ENCODE data around the gene MICU2. TPM values are rescaled to one million over a fixed set of nuclear protein-coding genes. Genes with fewer than 3 reads are reported as not detected.

Gene MICU2
- total and polyA plus RNA-seq, 2 of the 4 experiments (the other 2 are of a cell fraction) = 14.9 to 25.0 TPM

GRCh38 chr13:21641629-21642028 is 37.7 kb upstream of the MICU2 start:
- intact Hi-C loops (cut with micrococcal nuclease) (no loop called here), in situ Hi-C loops (cut with MboI; ENCODE audit: low sequenced_read_pairs) (loop anchor here (25.0 kb wide), 3 partner anchors 1146 to 1671 kb away; no protein-coding TSS in a partner anchor), dilution Hi-C loops (cut with HindIII; ENCODE audit: low sequenced_read_pairs, unreplicated experiment) (no loop called here)
- BruUV-seq (replicated peaks) = no TSS peak
- Histone ChIP-seq H2BK5ac (ENCODE audit: low read depth, low read length, poor library complexity, severe bottlenecking) (no peak overlapping the region), H2AK9ac (replicated peaks; ENCODE audit: low read depth, low read length, poor library complexity) (no peak overlapping the region), H3K56ac (ENCODE audit: extremely low read depth, insufficient read depth, low read length) (no peak overlapping the region), H3K4ac (ENCODE audit: low read depth, low read length) (no peak overlapping the region), H3K9me3 (ENCODE audit: control insufficient read depth, insufficient read depth, low read length) (no peaks in the 10 kb centered on the region), H3K9ac (ENCODE audit: low read depth, low read length) (no peak overlapping the region), H3K4me3 (ENCODE audit: insufficient read depth, low read depth, low read length) (no peak overlapping the region), H3K18ac (ENCODE audit: low read depth, low read length) (no peak overlapping the region), H4K20me1 (ENCODE audit: insufficient read depth, low read length) (no peaks in the 10 kb centered on the region), H2AK5ac (ENCODE audit: low read depth, low read length) (no peak overlapping the region), H3K36me3 (ENCODE audit: control insufficient read depth, insufficient read depth, low read length) (no peaks in the 10 kb centered on the region), H4K8ac (ENCODE audit: low read depth in 2 of 2, low read length in 2 of 2) (no peak overlapping the region), H2AFZ (replicated peaks; ENCODE audit: low read length, poor library complexity) (no peak overlapping the region), H2BK15ac (ENCODE audit: low read depth, low read length) (no peak overlapping the region), H3K79me1 (ENCODE audit: low read depth in 1 of 2, low read length in 2 of 2) (no peaks in the 10 kb centered on the region), H3K9me1 (ENCODE audit: insufficient read depth, low read length) (no peaks in the 10 kb centered on the region), H3K4me1 (ENCODE audit: control insufficient read depth, insufficient read depth, low read length) (peaks cover 3% of the 10 kb centered on the region; the same call in 1 of the 2 replicates), H3K27ac (ENCODE audit: insufficient read depth, low read length) (no peak overlapping the region), H4K91ac (ENCODE audit: insufficient read depth, low read depth, low read length) (no peak overlapping the region), H3K27me3 (ENCODE audit: control insufficient read depth, insufficient read depth, low read length) (peaks cover 3% of the 10 kb centered on the region), H4K5ac (ENCODE audit: low read depth, low read length) (no peak overlapping the region), H2BK20ac (ENCODE audit: low read depth, low read length) (no peak overlapping the region), H3K23ac (ENCODE audit: low read depth, low read length) (no peak overlapping the region), H3K4me2 (ENCODE audit: low read depth, low read length) (no peak overlapping the region), H2BK120ac (ENCODE audit: low read depth, low read length) (no peak overlapping the region), H3K14ac (replicated peaks; ENCODE audit: low read depth, low read length) (no peak overlapping the region)
- no CpG with 5 or more reads among the region's 2 CpGs for WGBS, 2 experiments (ENCODE audit: extremely low coverage in 2 of 2, insufficient read length in 1 of 2)
- POLR2A ChIA-PET (ENCODE audit: unreplicated experiment) = no interaction called here
- ATAC-seq (ENCODE audit: low read depth) (no peak), DNase-seq (no peak)
- TF ChIP-seq POLR2A (IDR thresholded peaks at IDR 0.05; ENCODE audit: low read depth, low read length) (no peak), FOS (IDR thresholded peaks at IDR 0.05; ENCODE audit: low read depth, low read length) (no peak), CTCF (conservative IDR thresholded peaks at IDR 0.05; ENCODE audit: low read depth, low read length) (no peak), ELK1 (IDR thresholded peaks at IDR 0.05; ENCODE audit: borderline replicate concordance, low read depth, low read length) (no peak), SMC3 (IDR thresholded peaks at IDR 0.05; ENCODE audit: low read depth, low read length) (no peak), CEBPB (IDR thresholded peaks at IDR 0.05; ENCODE audit: low read depth, low read length) (no peak), CHD1 (IDR thresholded peaks at IDR 0.05; ENCODE audit: low read depth, low read length) (no peak)
- CTCF ChIA-PET = no interaction called here

Measured in IMR-90 (cell line).